Inflammatory macrophage treated with lipopolysaccharide for 4 hours (primary cell): ENCODE data around the gene TNFRSF8.
"Not testable (repeated sequence)": the region's sequence is repeated elsewhere in the genome, so short reads cannot be mapped to it uniquely, and the experiment has no call there.

Experiments
- DNase-seq: peaks from one replicate; pipeline ENCODE4 v3.0.0-alpha.2; 2020

Gene TNFRSF8

GRCh38 chr1:12063141-12064072 lies at the start of gene TNFRSF8:
Gene TNFRSF8, plus strand, starts transcription at chr1:12063303. Its CDS starts 296 bp downstream, at chr1:12063599.
- no peak for DNase-seq

- DNase-seq, result no peak
These were observed 48.7 kb upstream of the TNFRSF8 start for GRCh38 chr1:12014141-12014991.

- DNase-seq, result no peak
These were observed 48.1 kb upstream of the TNFRSF8 start for GRCh38 chr1:12015001-12015491.

DNA sequence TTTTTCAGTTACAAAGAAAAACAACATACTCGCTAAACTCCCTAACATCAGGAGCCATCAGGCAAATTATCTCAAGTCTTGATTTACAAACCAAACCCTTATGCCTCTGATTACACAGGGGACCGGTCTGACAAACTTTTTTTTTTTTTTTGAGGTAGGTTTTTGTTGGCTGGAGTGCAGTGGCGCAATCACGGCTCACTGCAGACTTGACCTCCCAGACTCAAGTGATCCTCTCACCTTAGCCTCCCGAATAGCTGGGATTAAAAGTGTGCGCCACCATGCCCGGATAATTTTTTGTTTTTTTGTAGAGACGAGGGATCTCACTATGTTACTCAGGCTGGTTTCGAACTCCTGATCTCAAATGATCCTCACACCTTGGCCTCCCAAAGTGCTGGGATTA lies 47.6 kb upstream of the TNFRSF8 start:
- no peak for DNase-seq

- no peak for DNase-seq
These were observed 46.9 kb upstream of the TNFRSF8 start for GRCh38 chr1:12016182-12016581.

- DNase-seq, result peak; percentile 95
These were observed 43.1 kb upstream of the TNFRSF8 start for GRCh38 chr1:12019858-12020509.

- no peak for DNase-seq
These were observed 41.5 kb upstream of the TNFRSF8 start for GRCh38 chr1:12021616-12022015.

GRCh38 chr1:12022036-12022435 lies 41.1 kb upstream of the TNFRSF8 start:
- no peak for DNase-seq

- DNase-seq, result no peak
These were observed 36.5 kb upstream of the TNFRSF8 start for GRCh38 chr1:12026586-12026985.

DNA sequence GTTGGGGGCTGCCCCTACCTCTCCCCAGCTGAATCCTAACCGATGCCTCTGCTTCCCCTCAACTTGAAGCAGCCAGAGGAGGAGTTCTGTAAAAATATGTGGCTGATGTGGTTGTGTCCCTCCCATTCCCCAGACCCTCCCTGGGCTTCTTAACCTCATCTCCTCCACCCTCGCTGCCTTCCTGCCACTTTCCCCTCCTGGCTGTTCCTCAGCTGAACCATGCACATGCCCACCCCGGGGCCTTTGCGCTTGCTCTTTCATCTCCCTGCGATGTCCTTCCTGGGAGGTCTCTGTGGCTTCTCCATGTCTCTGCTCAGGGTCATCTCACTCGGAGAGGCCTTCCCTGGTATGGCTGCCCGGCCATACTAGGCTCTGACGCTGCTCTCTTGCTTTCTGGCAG lies 34.9 kb upstream of the TNFRSF8 start:
- no peak for DNase-seq

DNA sequence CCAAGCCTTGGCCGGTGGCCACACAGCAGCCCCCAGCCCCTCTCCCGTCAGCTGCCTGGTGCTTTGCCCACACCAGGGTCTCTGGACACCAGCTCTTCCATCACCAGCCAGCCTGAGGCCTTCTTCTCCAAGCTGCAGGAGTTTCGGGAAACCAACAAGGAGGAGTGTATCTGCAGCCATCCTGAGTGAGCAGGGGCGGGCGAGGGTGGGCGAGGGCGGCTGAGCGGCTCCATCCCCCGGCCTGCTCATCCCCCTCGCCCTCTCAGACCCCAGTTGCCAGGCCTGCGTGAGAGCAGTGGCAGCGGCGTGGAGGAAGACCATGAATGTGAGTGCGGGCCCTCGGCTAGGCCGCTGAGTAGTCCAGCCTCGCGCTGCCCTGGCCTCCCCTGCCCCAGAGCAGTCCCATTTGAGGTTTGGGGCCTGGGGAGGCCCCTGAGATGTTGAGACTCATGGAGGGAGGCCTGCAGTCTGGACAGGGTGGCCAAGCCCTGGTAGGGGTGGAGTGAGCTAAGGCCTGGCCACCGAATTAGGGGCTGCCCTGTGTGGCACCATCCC lies 34.1 kb upstream of the TNFRSF8 start:
- DNase-seq, result no peak

DNA sequence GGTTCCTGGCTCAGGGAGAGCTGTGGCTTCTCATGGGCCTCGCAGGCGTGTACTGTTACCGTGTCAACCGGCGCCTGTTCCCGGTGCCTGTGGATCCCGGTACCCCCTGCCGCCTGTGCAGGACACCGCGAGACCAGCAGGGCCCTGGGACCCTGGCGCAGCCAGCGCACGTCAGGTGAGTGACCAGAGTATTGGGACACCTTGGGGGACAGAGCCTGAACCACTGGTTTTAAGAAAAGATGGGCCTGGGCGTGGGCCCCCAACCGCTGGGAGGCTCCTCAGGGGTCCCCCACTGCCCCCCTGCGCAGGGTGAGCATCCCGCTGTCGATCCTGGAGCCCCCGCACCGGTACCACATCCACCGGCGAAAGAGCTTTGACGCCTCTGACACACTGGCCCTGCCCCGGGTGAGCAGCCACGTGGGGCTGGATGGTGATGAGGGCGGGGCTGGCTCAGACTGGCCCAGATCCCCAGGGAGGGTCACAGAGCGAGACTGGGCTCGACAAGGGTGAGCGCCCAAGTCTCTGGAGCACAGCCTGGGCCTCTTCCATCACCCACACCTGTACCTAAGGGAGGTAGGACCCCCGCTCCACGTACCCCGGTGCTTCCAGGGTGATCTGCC lies 33.3 kb upstream of the TNFRSF8 start:
- DNase-seq, result no peak

DNA sequence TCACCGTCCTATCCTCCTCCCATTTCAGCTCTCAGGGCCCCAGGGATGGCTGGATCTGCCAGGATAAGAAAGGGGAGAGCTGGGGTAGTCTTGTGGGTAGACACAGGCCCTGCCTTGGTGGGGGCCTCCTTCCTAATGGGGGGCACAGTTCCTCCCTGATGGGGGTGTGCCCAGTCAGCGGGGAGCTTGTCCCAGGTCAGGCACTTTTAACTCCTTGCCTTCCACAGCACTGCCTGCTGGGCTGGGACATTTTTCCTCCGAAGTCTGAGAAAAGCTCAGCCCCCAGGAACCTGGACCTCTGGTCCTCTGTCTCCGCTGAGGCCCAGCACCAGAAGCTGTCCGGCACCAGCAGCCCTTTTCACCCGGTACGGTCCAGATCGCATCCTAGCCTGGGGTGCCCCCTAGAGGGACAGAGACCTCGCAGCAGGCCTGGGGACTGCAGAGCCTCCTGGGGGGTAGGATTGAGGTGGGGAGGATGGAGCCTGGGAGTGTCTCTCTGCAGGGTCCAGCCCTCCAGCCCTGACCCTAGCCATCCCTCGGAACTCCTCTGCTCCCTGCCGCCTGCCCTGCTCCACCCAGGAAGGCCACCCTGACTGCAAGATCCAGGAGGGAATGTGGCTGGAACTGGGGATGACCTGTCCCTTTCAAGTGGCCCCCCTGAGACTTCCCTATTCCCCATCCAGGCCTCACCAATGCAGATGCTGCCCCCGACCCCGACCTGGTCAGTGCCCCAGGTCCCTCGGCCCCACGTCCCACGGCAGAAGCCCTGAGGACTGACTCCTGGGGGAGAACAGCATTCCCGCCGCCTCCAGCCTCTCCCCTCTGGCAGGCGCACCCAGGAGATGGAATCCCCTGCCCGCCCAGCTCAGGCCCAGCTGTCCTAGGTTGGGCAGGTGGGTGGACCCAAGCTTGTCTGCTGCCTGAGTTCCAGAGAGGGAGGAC lies 31.8 kb upstream of the TNFRSF8 start:
- peak; percentile 32 for DNase-seq

DNA sequence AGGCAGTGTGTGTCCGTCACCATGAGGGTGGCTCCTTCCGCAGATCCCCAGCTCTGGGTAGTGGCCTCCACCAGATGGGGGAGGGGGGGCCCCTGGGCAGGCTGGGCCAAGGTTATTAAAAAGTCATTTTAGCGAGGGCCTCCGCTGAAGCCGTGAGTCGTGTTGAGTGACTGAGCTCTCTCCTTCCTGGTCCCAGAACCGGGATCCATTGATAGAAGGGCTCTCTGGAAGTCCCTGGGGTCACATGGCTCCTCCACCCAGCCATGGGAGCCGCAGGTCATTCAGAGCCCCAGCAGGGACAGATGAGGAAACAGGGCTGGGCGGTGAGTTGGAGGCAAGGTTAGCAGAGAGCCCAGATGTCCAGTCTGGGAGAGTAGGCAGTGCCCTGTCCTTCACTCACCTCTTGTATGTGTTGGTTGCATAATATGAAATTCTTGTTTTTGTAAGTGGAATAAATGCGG lies 30.9 kb upstream of the TNFRSF8 start:
- no peak for DNase-seq

- not testable (repeated sequence) for DNase-seq
These were observed 29.7 kb upstream of the TNFRSF8 start for GRCh38 chr1:12033441-12033840.

- no peak for DNase-seq
These were observed 28.7 kb upstream of the TNFRSF8 start for GRCh38 chr1:12034381-12034801.

DNA sequence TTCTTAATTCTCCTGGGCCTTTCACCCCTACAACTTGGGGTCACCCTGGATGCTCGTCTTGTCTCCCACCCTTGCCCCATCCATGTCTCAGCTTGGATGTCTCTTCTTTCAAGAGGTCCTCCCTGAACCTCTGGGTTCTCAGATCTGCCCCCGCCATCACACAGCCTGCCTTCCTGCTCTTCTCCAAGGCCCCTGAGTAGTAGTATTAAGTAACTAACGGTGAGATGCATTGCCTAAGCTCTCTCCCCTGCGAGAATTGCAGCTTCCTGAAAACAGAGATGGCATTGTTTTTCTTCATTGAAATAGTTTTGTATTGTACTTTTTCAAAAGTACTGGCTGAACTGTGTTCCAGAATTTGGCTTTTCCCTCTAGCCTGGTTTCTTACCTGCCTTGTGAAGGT lies 27.8 kb upstream of the TNFRSF8 start:
- DNase-seq, result peak; percentile 10

DNA sequence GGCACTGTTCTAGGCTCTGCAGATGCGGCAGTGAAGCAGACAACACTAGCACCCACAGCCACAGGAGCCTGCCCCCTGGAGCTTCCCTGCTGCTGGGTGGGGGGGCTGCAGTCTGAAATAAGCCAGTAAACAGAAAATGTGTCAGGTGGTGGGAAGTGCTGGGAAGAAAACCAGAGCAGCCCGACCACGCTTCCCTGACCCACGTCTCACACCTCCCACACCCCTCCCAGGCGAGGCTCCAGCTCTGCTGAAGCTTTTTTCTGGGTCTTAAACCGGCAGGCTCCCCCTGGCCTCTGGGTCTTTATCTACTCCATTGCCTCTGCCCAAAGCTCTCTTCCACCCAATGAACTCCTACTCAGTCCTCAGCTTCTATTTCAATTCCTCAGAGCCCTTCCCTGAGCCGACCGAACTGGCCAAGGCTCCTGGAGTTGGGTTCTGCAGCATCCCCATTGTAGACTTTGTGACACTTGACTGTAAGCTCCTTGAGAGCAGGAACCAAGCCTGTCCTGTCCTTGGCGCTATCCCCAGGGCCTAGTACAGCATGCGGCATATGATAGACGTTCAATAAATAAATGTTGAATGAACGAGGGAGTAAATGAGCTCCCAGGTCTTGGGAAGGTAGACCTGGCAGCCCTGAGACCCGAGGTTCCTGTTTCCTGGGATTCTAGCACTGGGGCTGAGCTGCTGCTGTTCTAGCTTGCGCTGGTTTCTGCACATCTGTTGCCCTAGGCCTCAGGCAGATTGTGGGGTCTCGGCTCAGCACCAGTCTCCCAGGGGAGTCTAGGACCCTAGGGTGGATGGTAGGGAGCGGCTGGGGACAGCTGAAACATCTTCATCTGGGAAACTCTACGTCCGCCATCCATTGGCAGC lies 25.4 kb upstream of the TNFRSF8 start:
- DNase-seq, result no peak

- DNase-seq, result no peak
These were observed 24.5 kb upstream of the TNFRSF8 start for GRCh38 chr1:12038356-12039163.
